NCI-H2196 treated with DMSO at 0.1 percent for 48 hours (cell line): ENCODE data around the gene IRF1.

ENCODE experiments used
- DNase-seq: peaks from one replicate; lab custom pipeline; 2025; ENCODE audit not compliant: unreplicated experiment; lab: John Stamatoyannopoulos, UW

Gene IRF1

DNA sequence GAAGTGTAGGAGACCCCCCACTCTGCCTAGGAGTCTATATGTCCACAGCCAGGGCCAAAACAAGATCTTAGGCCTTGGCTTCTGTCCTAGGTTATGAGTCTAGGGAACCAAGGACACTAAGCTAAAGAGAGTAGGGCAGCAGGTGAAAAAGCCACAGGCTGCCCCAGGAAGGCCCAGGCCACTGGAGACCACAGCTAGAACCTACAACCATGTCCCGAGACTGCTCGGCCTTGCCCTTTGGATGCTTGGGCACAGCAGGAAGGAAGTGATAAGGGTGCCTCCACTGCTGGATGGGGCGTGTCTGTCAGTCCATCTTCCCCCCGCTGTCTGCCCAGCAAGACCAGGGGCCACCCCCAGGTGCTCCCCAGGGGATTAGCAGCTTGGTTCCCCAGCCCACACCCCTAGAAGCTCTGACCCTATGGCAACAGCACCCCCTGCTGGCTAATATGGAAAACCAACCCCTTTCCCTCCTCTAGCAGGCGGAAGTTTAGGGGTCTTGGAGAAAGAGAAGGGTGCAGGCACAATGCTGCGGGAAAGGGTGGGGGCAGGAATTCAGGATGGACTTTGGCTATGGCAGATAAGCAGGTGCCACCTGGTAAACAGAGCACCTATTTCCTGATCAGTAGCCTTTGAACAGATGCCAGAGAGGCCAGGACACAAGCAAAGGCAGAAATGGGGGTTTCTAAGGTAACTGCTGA is 10.5 kb upstream of the IRF1 start:
- DNase-seq: peak; percentile 48

DNA sequence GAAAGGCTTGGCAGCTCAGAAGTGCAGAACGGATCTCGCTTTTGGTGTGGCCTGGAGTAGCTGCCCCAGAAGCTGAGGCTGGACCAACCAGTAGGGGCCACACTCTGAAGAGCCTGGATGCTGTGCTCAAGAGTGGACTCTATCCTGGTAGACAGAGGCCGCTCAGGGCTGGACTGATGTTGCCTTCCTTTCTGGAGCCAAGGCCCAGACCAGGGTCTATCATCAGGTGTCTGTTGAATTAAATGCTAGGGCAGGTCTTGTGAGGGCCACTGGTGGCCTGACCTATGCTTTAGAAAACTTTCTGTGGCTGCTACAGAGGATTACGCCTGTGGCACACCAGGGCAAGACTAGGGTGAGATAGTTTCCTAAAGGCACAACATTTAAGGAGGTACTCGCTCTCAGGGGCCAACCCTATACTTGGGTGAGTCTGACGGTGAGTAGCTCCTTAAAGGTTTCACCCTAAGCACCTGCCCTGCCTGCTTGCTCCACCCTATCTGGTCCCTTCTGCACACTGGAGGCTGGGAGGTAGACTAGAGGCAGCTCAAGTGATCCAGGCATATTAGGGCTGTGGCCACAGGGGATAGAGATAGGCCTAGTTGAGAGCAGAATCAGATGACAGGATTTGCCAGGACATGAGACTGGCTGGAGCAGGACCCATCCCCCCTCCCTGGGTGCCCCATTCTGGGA is 9.8 kb upstream of the IRF1 start:
- no peak for DNase-seq

DNA sequence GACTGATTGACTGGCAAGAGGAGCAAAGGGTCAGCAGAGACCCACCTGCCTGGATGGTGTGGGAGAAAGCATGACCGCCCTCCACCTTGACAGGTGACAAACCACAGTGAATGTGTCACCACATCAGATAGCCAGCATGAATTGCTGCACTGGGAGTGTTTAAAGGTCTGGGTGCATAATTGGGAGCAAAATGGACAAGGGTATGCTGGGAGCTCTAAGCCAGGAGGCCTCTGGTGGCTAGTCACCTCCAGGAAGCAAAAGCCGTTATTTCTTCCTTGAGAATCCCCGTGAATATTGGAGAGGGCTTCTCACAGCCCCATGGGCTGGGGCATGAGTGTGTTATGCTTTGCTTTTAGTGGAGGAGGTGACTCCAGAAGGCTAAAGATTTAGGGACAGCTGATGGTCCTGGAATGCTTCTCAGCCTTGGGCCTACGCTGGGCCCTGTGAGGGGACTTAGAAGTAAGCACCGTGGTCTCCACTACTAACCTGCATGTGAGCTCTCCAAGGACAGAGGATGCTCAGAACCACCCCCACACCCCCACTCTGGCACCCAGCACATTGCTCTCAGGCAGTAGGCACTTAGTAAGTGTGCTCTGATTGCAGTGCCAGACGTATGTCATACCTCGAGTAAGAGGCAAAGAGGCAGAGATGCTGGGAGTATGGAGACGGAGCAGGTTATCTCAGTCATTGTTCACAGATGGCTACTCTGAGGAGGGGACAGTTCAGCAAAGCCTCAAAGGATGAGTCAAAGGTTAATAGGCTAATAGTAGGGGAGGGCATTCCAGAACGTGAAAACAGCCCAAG is 9.1 kb upstream of the IRF1 start:
- DNase-seq: no peak

DNA sequence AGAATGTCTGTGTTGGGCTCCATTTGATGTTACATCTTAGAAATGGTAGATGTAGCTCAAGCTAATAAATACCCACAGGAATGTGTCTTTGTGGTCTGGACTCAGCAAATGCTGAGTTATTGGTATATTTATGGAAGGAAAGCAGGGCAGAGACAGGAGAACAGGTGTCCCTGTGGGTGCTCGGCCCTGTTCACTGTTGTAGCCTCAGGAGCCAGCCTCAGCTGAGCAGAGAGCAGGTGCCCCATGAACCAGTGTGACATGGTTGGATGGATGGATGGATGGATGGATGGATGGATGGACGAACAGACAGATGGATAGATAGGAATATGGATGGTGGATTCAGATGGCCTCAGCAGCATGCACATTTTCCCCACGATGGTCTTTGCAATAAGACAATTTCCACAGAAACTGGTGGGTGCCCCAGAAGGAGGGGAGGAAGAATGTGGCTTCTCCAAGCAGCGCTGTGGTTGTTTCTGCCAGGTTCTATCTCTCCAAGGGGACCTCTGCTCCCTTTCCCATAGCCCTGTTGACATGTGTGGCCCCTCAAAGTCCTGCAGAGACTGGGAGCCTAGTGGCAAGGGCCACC is 8.2 kb upstream of the IRF1 start:
- no peak for DNase-seq

DNA sequence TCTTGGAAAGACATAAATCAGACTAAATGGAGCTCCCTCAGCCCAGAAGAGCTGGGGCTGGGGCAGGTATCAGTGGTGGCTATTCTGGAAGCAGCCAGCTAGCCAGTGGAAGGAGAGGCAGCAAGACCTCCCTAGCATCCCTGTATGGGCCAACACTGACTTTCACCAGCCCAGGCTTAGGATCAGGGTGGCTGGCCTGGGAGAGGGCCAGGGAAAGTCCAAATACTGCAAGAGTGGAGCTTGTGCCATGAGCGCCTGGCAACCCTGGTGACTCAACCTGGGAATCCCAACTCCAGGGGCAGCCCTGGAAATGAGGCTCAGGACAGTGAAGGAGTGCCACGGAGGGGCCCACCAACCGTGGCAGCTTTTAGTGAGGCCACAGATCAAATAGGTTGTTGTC is 7.6 kb upstream of the IRF1 start:
- DNase-seq: no peak

DNA sequence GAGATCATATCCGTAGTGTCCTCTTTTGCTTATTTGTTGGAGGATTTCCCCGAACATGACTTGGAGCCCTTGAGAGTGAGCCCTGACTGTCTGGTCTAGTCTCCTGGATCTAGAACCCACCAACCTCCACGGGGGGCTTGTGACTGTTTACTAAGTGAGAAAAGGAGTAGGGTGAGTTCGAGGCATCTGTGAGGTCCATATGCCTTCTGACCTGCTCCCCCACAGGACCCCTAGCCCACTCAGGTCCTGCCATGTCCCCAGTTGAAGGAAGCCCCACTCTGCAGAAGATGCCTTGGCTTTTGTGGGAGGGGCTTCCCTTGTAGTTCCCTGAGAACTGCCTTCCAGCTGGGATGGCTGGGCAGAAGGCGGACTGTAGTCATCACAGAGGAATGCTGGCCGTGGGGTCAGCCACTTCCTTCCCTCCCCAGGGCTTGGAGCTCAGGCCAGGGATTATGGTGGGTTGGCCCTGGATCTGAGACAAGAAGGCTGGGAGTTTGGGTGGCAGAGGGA is 7.0 kb upstream of the IRF1 start:
- DNase-seq: peak; percentile 35

DNA sequence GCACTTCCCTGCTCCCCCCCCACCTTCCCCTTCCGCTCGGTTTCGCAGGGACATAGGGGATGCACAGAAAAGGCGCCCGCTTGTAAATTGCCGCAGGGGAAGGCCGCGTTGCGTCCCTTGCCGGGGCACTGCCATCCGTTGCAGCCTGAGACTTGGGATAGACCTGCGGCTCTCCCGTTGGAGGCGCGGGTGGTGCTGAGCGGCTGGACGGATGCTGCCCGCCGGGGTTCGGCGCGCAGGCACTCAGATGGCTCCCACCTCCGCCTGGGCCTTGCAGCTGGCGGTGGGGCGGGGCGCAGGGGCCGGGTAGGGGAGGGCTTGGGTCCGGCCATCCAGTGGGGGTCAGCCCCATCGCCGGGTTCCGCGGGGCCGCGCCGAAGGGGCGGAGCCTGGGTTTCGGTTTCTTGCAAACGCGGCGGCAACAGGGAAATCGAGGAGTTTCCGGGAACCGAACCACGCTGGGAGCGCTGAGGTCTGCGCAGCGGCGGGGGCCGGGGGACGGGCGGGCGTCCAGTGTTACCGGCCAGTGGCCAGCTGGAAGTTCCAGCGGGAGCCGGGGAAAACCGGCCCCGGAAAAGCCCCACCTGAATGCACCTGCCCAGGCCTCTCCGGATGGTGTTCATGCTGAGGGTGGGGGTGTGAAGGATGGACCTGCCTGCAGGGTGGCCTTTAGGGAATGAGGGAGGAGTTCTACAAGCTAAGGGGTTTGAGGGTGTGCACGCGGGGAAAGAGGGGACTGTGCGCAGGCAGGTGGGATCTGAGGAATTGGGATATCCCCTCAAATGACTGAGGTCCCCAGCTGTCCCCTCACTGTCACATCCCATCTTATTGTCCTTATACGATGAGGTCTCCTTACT is 6.3 kb upstream of the IRF1 start:
- peak; percentile 58 for DNase-seq

DNA sequence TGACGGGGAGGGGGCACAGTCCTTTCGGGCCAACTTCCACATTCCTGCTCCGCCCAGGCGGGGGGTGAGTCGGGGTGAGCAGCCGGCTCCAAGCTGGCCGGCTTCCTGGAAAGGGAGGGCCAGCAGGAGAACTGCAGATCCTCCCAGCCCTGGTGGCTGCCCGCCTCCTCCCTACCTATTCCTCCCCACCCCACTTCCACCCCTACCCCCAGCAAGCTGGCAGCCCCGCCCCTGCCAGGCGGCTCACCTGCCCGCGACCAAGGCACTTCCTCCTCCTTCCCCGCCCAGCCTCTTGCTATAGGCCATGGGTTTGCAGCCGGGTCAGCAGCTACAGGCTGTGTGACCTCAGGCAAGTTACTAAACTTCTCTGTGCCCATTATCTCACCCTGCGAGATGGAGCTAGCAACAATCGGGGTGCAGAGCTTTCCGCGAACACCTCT is 5.6 kb upstream of the IRF1 start:
- DNase-seq: peak; percentile 97

DNA sequence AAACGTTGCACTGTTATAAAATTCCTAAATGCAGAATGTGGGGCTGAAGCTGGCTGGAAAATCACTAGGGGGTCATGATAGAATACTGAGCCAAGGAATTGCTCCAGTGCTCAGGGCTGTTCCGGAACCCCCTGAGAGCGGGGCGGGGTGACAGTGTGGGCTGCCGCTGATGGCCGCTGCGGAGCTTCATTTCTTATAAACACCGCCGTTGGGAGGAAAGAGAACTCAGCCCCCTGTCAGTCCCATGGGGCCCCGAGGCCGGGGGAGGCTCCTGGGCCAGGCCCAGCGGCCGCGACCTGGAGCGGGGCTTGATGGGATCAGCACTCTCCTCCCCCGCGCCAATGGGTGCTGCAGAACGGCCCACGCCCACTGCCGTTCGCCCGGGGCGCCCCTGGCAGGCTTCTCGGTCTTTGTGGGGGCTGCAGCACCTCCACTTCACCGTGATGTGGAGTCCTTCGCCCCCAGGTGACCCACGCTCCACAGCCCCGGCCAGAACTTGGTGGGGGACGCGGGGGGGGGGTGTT is 5.2 kb upstream of the IRF1 start:
- DNase-seq: peak; percentile 48

DNA sequence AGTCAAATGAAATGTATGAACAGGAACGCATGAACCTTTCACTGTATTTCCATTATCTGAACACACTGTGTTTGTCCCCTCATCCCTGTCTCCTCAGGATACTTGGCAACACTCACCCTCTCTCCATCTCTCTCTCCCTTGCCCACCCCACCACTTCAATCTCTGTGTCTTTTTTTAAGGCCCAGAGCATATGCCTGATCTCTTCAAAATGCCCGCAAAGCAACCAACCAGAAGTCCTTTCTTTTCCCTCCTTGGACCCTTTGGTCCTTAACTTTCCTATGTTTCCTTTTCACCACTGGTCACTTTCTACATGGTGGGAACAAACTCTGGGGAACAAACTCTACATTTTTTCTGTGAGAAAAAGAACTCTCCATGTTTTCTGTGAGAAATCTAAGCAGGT is 3.2 kb upstream of the IRF1 start:
- no peak for DNase-seq

DNA sequence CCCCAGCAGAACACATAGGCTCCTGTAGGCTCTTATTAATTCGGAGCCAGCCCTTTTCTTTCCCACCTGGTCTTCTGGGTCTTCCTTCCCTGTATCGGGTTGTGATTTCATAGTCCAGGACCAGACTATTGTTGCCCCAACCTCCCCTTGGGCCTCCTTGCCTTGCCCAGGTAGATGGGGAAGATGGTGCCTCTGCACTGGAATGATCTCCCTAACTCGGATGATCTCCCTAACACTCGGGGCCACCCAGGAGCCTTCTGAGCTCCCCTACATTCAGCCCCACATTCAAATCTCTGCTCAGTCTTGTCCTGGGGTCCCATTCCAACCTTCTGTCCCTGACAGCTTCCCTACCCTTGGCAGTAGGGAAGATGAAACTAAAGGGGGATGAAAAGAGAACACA is 2.7 kb upstream of the IRF1 start:
- DNase-seq: no peak

DNA sequence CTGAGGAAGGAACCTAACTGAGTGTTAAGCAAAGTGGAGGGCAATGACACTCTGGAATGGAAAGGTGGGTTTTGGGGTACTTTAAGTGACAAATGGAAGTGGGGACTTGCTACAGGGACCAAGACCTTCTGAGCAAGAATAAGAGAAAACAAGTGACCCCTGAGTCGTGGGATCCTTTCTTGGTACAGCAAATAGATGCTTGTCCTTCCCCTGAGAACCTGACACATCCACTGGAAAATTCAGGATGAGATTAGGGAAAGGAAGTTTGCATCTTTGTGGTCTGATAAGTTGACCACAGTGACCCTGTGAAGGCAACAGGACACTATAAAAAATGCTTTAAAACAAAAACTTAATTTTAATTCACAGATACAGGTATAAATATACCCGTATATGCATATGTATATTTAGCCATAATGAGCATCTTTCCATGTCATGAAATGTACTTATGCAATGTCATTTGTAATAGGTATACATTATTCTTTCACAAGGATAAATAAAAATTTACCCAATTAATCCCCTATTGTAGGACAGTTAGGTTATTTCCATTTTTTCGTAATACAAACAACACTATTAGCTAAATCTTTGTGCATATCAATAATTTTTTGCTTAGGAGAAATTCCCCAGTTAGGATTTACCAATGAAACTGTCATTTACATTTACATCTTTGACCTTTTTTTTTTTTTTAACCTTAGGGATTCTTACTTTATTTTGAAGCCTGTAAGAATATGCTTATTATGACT is 2.0 kb upstream of the IRF1 start:
- DNase-seq: no peak

DNA sequence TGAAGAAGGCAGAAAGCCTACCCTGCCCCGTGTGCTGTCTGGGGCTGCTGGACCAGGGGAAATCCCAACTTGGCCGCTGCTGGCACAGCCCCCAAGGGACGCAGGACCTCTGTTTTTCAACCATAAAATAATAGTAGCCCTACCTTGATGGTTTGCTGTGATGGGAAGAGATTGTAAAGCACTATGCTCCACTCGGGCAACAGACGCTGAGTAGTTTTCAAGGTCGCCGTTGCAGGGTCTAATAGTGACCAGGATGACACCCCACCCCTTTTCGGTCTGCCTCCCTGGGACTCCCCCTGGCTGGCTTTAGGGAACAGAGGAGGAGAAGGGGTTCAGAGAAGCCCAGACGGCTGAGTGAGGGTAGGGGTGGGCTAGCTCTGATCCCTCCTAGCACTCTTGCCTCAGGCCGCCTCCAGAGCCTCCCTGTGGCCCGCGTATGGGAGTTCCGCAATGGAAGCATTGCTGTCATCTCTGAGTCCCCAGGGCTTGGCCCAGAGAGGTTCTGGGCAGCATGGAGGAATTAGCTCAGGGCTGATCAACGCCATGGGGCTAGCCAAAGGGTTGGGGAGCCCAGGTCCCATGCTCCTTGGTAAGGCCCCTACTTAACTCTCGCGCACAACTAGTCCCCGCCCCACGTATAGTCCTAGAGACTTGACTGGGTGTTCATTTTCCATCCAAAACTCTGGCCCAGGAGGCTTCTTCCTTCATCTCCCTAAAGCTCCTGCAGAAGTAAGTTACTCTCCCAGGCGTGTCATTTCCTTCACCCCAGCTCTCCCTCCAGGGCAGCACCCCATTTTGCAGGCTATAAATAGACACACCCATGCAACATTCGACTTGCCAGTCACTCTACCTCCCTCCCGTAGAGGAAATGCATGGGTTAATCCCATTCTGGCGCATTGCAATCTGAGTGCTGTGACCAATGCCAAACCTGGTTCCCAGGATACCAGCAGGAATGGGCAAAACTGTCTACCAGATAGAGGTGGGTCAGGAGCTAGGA is 1.1 kb upstream of the IRF1 start:
- DNase-seq: no peak

DNA sequence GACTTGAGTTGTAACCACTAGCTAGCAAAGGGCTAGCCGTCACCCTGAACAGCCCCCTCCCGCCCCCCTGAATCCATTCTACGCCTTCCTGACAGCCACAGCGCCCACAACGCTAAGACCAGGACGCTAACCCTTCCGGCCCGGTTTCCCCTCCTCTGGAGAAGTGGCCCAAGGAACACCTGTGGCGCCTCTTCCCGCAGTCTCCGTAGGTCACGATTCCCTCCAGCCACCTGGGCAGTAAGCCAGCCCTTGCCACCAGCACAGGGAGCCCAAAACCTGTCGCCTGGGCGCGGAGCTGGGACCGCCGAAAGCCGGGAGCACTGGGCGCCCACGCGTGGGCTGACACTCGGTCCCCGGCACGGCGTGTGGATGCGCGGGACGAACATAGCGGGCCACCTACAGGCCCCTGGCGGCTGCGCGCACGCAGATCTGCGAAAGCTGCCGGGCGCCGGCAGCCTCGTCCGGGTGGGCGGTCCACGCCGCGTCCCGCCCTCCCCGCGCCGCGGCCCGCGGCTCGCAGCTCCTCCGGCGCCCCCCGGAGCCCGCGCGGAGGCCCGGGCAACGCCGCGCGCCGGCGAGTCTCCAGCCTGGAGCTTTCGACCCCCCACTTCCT is 596 bp downstream of the IRF1 start:
- no peak for DNase-seq

DNA sequence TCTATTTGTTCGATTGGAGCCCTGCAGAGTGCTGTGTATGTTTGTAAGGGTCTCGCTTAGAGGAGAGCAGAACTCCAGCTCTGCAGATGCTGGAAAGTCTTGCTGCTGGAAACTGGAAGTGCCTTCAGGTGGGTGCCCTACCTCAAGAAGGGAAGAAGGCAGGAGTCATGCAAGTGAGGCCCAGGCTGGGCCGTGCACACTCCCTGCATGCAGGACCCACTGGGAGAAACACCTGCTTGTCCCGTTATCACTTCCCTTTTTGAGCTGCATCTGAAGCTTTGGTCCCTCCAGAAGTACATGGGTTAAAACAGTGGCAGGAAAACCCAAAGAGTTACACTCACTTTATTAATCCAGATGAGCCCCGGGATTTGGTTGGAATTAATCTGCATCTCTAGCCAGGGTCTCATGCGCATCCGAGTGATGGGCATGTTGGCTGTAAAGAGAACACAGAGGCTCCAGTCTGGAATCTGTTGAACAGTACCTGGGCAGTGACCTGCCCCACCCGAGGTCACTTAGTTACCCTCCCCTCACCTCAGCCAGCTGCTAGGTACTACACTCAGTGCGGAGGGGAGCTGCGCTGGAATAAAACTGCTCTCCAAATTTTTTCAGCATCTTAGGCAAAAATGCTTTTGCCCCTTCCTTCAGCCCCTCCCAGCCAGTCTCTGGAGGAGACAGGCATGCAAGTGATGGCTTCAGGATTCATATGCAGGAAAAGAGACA is 1.4 kb downstream of the IRF1 start:
- DNase-seq: no peak

DNA sequence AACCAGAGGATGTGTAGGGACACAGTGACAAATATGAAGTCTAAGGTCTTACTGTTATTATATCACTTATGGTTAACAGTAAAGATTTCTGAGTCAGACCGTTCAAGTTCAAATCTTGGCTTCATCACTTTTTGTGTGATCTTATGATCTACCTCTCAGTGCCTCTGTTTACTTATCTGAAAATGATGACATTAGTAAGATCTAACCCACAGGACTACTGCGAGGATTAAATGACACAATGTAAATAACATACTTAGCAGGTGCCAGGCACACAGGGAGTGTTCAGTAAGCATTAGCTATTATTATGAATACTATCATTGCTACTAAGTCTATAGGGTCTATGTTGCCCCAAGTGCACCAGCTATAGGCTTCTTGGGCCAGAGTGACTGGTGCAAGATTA is 2.0 kb downstream of the IRF1 start:
- DNase-seq: no peak

DNA sequence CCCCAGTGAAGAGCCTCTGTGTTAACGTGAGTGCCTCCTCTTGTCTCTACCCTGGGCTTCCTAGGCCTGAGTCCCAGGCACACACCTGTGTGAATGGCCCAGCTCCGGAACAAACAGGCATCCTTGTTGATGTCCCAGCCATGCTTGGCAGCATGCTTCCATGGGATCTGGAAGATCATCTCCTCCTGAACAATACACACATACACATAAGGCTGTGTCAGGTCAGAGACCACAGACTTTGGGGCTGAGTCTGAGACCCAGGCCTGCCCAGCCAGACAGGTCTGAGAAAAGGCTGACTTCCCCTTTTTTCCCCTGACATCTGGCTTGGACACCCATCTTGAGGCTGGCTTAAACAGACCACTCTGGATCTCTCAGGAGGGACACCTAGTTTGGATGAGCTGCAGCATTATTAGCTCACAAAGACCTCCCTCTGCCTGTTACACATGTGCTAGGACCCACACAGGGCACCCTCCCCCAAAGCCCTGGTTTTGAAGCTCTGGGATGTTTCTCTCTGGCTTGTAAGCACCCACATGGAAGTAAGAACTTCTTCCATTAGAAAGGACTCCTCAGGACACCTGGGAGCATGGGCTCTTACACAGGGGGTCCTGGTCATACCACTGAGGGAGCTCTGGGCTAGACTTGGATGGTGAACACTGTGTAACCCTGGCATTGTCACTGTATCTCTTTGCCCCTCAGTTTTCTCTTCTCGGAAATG is 2.6 kb downstream of the IRF1 start:
- DNase-seq: no peak
